Kidney (tissue), 14 donors: ENCODE results near the gene NFIL3. TPM values are rescaled to one million over a fixed set of nuclear protein-coding genes. Genes with fewer than 3 reads are reported as not detected.

Experiments
- DNase-seq, 5 donors: peaks; one replicate each; pipeline ENCODE4 v3.0.0-alpha.2; 2013 to 2020
- FAIRE-seq: peaks from 2 replicates; lab custom pipeline; 2012; peaks lifted over from hg19 to GRCh38; lab: Jason Lieb, UNC
- H3K27ac ChIP-seq, 2 donors: one replicate each; pipeline ENCODE4 v1.7.0; 2013; ENCODE audit warnings: low read depth in 2 of 2, low read length in 2 of 2, inconsistent platforms in 1 of 2
- H3K27me3 ChIP-seq: one replicate; pipeline ENCODE4 v1.7.1; 2013; ENCODE audit warnings: low read length, inconsistent platforms; ENCODE audit not compliant: control insufficient read depth, insufficient read depth
- H3K36me3 ChIP-seq, 3 donors: one replicate each; pipeline versions ENCODE4 v1.7.0 to v1.7.1; 2013; ENCODE audit warnings: low read length in 3 of 3, control low read depth in 1 of 3, inconsistent platforms in 1 of 3; ENCODE audit not compliant: insufficient read depth in 3 of 3, control insufficient read depth in 2 of 3
- H3K4me1 ChIP-seq, 3 donors: one replicate each; pipeline versions ENCODE4 v1.7.0 to v1.7.1; 2013; ENCODE audit warnings: low read length in 3 of 3, inconsistent platforms in 1 of 3, low read depth in 1 of 3; ENCODE audit not compliant: control insufficient read depth in 2 of 3, insufficient read depth in 2 of 3
- H3K4me3 ChIP-seq, 3 donors: one replicate each; pipeline versions ENCODE4 v1.7.0 to v1.8.1; 2013; ENCODE audit warnings: low read length in 3 of 3, control low read depth in 1 of 3, inconsistent platforms in 1 of 3
- H3K9ac ChIP-seq, 3 donors: one replicate each; pipeline versions ENCODE4 v1.7.0 to v1.7.1; 2013; ENCODE audit warnings: low read length in 3 of 3, control low read depth in 1 of 3, inconsistent platforms in 1 of 3
- H3K9me3 ChIP-seq, 3 donors: one replicate each; pipeline versions ENCODE4 v1.7.0 to v1.7.1; 2013; ENCODE audit warnings: low read length in 3 of 3, control low read depth in 1 of 3, inconsistent platforms in 1 of 3; ENCODE audit not compliant: control insufficient read depth in 2 of 3, insufficient read depth in 1 of 3
- intact Hi-C: fragments of 100-400 bp; cut with DNase I; formaldehyde crosslinking; loops from one replicate; pipeline ENCODE4 v1.11.1; 2022
- polyA plus RNA-seq: library from polyadenylated mRNA; stranded (reverse); fragments of 350-450 nt; fragmentation: Illumina TruSeq; extraction: RNeasy Lipid Tissue Mini Kit (QIAGEN cat#74804); gene quantifications from one replicate; pipeline ENCODE4 v1.2.3, GENCODE V29; 2014; ENCODE audit warnings: low read depth, low replicate concordance; ENCODE audit not compliant: insufficient read depth
- total RNA-seq: library from RNA; stranded (reverse); fragmentation: NEBNext Ultra II Directional; extraction: Animal tissue kit (Norgen Biotek cat#: 25700); gene quantifications from one replicate; pipeline ENCODE4 v1.2.1, GENCODE V29; 2021
- TF ChIP-seq, protein P1 (sequence below): IDR thresholded peaks from 3 replicates; pipeline ENCODE4 v1.5.1; 2012; ENCODE audit warnings: mild to moderate bottlenecking, moderate library complexity, borderline replicate concordance; ENCODE audit not compliant: insufficient read depth; ENCODE audit errors: extremely low read depth
- donor health status: control.
- donor health status: control.
- donor health status: control.
- donor health status: control.
- donor health status: control.
- donor health status: DM: yes; HTN: yes; CAD: no.
- donor health status: Normal renal cell carcinoma (clear cell type).

The NFIL3 gene
- total and polyA plus RNA-seq, 2 donors from 2014 or later = 16.7 to 31.3 TPM

DNA sequence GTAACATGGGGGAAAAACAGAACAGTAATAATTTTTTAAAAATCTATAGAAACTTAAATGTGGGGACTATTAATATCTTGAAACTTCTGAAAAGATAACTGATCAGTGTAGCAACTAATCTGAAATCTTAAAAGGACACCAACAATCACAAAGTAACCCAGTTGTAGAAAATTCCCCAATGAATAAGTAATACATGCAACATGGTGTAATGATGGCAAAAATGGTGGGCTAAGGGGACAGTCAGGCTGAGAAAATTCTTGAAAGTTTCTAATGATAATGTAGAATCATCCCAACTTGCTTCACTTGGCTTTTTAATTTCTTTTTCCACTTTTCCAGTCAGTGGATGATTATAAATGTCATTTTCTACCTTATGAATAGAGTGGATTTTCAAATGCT is 5.4 kb downstream of the NFIL3 start:
- Histone ChIP-seq H3K9me3 (no peaks in the 10 kb centered on the region), H3K27ac (no peak overlapping the region)
- no peak for FAIRE-seq

DNA sequence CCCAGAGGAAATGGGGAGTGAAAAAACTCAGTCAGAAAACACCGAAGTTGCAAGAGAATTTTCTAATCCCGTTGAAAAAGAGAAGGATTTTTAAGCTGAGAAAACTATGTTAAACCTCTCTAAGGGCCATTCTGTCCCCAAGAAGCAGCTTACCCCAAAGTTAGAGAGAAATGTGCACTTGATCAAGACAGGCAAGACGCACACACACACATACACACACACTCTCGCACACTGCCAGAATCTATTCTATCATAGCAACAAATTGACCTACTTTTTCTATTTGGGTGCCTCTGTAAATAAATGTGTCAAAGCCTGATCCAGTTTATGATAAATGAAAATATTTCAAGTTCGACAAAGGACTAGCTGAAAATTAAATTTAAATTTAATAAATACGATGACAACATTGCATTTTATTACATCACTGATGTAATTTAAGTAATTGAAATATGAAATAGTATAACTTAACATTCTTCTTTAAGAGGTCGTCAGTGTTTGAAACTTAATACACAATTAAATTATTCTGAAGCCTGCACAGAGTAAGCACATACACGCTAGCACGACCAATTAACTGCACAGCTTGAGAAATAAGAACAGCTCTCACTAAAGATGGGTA is 5.9 kb downstream of the NFIL3 start:
- TF ChIP-seq, protein P1, sequence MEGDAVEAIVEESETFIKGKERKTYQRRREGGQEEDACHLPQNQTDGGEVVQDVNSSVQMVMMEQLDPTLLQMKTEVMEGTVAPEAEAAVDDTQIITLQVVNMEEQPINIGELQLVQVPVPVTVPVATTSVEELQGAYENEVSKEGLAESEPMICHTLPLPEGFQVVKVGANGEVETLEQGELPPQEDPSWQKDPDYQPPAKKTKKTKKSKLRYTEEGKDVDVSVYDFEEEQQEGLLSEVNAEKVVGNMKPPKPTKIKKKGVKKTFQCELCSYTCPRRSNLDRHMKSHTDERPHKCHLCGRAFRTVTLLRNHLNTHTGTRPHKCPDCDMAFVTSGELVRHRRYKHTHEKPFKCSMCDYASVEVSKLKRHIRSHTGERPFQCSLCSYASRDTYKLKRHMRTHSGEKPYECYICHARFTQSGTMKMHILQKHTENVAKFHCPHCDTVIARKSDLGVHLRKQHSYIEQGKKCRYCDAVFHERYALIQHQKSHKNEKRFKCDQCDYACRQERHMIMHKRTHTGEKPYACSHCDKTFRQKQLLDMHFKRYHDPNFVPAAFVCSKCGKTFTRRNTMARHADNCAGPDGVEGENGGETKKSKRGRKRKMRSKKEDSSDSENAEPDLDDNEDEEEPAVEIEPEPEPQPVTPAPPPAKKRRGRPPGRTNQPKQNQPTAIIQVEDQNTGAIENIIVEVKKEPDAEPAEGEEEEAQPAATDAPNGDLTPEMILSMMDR = no peak
- Histone ChIP-seq H3K27ac (no peak overlapping the region), H3K9ac (no peak overlapping the region), H3K27me3 (no peaks in the 10 kb centered on the region), H3K4me1 (peaks cover 0 to 8% (median 5%) of the 10 kb centered on the region in 3 donors), H3K36me3 (no peaks in the 10 kb centered on the region), H3K9me3 (no peaks in the 10 kb centered on the region), H3K4me3 (no peak overlapping the region)
- FAIRE-seq (peak; percentile 60), DNase-seq (no peak)
- intact Hi-C loops = no loop called here

More for the DNA sequence above, 5.4 kb downstream of the NFIL3 start:
- Histone ChIP-seq H3K36me3 (no peaks in the 10 kb centered on the region), H3K9ac (no peak overlapping the region), H3K4me1 (peaks cover 0 to 8% (median 5%) of the 10 kb centered on the region in 3 donors), H3K27me3 (no peaks in the 10 kb centered on the region), H3K4me3 (no peak overlapping the region)
- intact Hi-C loops = no loop called here
- TF ChIP-seq, protein P1 = no peak
- DNase-seq = no peak

GRCh38 chr9:91416096-91416712 is 7.4 kb downstream of the NFIL3 start:
- Histone ChIP-seq H3K4me3 (no peak overlapping the region), H3K9me3 (no peaks in the 10 kb centered on the region), H3K4me1 (peaks cover 0 to 8% (median 5%) of the 10 kb centered on the region in 3 donors), H3K27ac (no peak overlapping the region), H3K36me3 (no peaks in the 10 kb centered on the region), H3K27me3 (no peaks in the 10 kb centered on the region), H3K9ac (no peak overlapping the region)
- FAIRE-seq = no peak
- DNase-seq = no peak
- TF ChIP-seq, protein P1 = no peak
- intact Hi-C loops = no loop called here
